Trophoblast cell (in vitro differentiated cells and primary cell): ENCODE results near the gene KCNH1.

Experiments
- DNase-seq, 2 donors: peaks; one replicate each; pipeline ENCODE4 v3.0.0-alpha.2; 2016
- H2AFZ ChIP-seq: 2 replicates; pipeline ENCODE4 v1.6.1; 2013; ENCODE audit warnings: low read length, moderate library complexity, mild to moderate bottlenecking; ENCODE audit not compliant: insufficient read depth, poor library complexity
- H2AK5ac ChIP-seq: 2 replicates; pipeline ENCODE4 v1.6.1; 2013; ENCODE audit warnings: mild to moderate bottlenecking, low read length
- H2BK120ac ChIP-seq: 2 replicates; pipeline ENCODE4 v1.6.1; 2013; ENCODE audit warnings: low read length, mild to moderate bottlenecking, moderate library complexity; ENCODE audit not compliant: insufficient read depth, poor library complexity
- H2BK12ac ChIP-seq: 2 replicates; pipeline ENCODE4 v1.6.1; 2013; ENCODE audit warnings: mild to moderate bottlenecking, low read length, moderate library complexity
- H2BK5ac ChIP-seq: 2 replicates; pipeline ENCODE4 v1.6.1; 2013; ENCODE audit warnings: low read length, low read depth, moderate library complexity, mild to moderate bottlenecking; ENCODE audit not compliant: poor library complexity
- H3K14ac ChIP-seq: 2 replicates; pipeline ENCODE4 v1.6.1; 2013; ENCODE audit warnings: mild to moderate bottlenecking, low read length
- H3K18ac ChIP-seq: 2 replicates; pipeline ENCODE4 v1.6.1; 2013; ENCODE audit warnings: mild to moderate bottlenecking, low read length
- H3K23ac ChIP-seq: 2 replicates; pipeline ENCODE4 v1.6.1; 2013; ENCODE audit warnings: low read length
- H3K27ac ChIP-seq: 2 replicates; pipeline ENCODE4 v1.5.1; 2013; ENCODE audit warnings: low read depth, mild to moderate bottlenecking, inconsistent platforms, low read length, moderate library complexity
- H3K27me3 ChIP-seq: 2 replicates; pipeline ENCODE4 v1.6.1; 2013; ENCODE audit warnings: inconsistent platforms, mild to moderate bottlenecking, low read length, moderate library complexity; ENCODE audit not compliant: insufficient read depth
- H3K36me3 ChIP-seq, 2 experiments: 1 replicate in 1 of 2; 2 replicates in 1 of 2; pipeline ENCODE4 v1.6.1; 2013; ENCODE audit warnings: low read length in 2 of 2, mild to moderate bottlenecking in 2 of 2, moderate library complexity in 1 of 2; ENCODE audit not compliant: insufficient read depth in 2 of 2, control insufficient read depth in 1 of 2
- H3K4ac ChIP-seq: 2 replicates; pipeline ENCODE4 v1.6.1; 2013; ENCODE audit warnings: low read depth, mild to moderate bottlenecking, low read length, moderate library complexity
- H3K4me1 ChIP-seq, 2 experiments: 1 replicate in 1 of 2; 2 replicates in 1 of 2; pipeline ENCODE4 v1.6.1; 2013; ENCODE audit warnings: low read length in 2 of 2, mild to moderate bottlenecking in 2 of 2, moderate library complexity in 1 of 2; ENCODE audit not compliant: insufficient read depth in 2 of 2, control insufficient read depth in 1 of 2
- H3K4me2 ChIP-seq: 2 replicates; pipeline ENCODE4 v1.6.1; 2013; ENCODE audit warnings: inconsistent platforms, mild to moderate bottlenecking, low read length, moderate library complexity
- H3K4me3 ChIP-seq: 2 replicates; pipeline ENCODE4 v1.5.1; 2013; ENCODE audit warnings: mild to moderate bottlenecking, low read depth, low read length, inconsistent platforms
- H3K79me1 ChIP-seq: one replicate; pipeline ENCODE4 v1.6.1; 2013; ENCODE audit warnings: low read length
- H3K79me2 ChIP-seq: 2 replicates; pipeline ENCODE4 v1.6.1; 2013; ENCODE audit warnings: low read length, mild to moderate bottlenecking; ENCODE audit not compliant: control insufficient read depth, insufficient read depth, poor library complexity
- H3K9ac ChIP-seq: 2 replicates; pipeline ENCODE4 v1.6.1; 2013; ENCODE audit warnings: mild to moderate bottlenecking, low read length
- H3K9me3 ChIP-seq: 2 replicates; pipeline ENCODE4 v1.6.1; 2013; ENCODE audit warnings: low read depth, mild to moderate bottlenecking, control low read depth, inconsistent platforms, low read length; ENCODE audit not compliant: insufficient read depth
- H4K12ac ChIP-seq: 2 replicates; pipeline ENCODE4 v1.6.1; 2013; ENCODE audit warnings: low read depth, mild to moderate bottlenecking, low read length, moderate library complexity
- H4K8ac ChIP-seq: 2 replicates; pipeline ENCODE4 v1.6.1; 2013; ENCODE audit warnings: low read depth, mild to moderate bottlenecking, low read length, moderate library complexity
- H4K91ac ChIP-seq: one replicate; pipeline ENCODE4 v1.6.1; 2013; ENCODE audit warnings: low read depth, mild to moderate bottlenecking, low read length, moderate library complexity
- WGBS: extraction: QIAGEN DNeasy Blood & Tissue Kit; methylation state at CpG from one replicate; pipeline ENCODE4 v1.1.7; 2013; ENCODE audit warnings: missing lambda C conversion rate; ENCODE audit not compliant: insufficient read length, insufficient coverage; ENCODE audit errors: extremely low coverage; 5-methylcytosine and 5-hydroxymethylcytosine counted together

KCNH1 gene

DNA sequence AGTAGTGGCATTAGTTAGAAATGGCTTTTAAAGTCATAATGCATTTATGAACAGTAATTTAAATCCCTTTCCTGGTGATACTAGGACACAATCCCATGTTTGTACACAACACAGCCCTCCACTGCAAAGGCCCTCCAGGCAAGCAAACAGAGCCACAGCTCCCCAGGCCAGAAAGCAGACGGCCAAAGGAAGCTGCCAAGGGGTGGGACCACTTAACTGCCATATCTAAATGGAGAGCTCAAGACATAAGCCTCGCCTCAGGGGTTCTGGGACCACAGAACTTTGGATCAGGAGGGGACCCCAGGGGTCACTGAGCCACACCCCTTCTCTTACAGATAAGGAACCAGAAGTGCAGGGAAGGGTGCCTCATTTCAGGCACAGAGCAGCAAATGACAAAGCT, 189.7 kb downstream of the KCNH1 start:
- no peaks in the 10 kb centered on the region for H3K27me3 ChIP-seq
- no peaks in the 10 kb centered on the region for H3K36me3 ChIP-seq
- H2BK12ac ChIP-seq = no peak overlapping the region
- WGBS = no CpG with 5 or more reads among the region's 2 CpGs
- H3K23ac ChIP-seq = no peak overlapping the region
- H3K27ac ChIP-seq = no peak overlapping the region
- H2AK5ac ChIP-seq = no peak overlapping the region
- no peaks in the 10 kb centered on the region for H3K79me2 ChIP-seq
- H3K4me2 ChIP-seq = no peak overlapping the region
- no peak overlapping the region for H4K91ac ChIP-seq
- H3K4ac ChIP-seq = no peak overlapping the region
- no peak overlapping the region for H4K8ac ChIP-seq
- H3K9me3 ChIP-seq = no peaks in the 10 kb centered on the region
- H2AFZ ChIP-seq = no peak overlapping the region
- H3K9ac ChIP-seq = no peak overlapping the region
- H3K4me1 ChIP-seq = peaks cover 0 to 3% of the 10 kb centered on the region in 2 experiments
- no peak overlapping the region for H3K14ac ChIP-seq
- no peak overlapping the region for H4K12ac ChIP-seq
- no peaks in the 10 kb centered on the region for H3K79me1 ChIP-seq
- H3K4me3 ChIP-seq = no peak overlapping the region
- no peak overlapping the region for H2BK120ac ChIP-seq
- H2BK5ac ChIP-seq = no peak overlapping the region
- H3K18ac ChIP-seq = no peak overlapping the region
- no peak for DNase-seq

GRCh38 chr1:210942513-210942912, 191.4 kb downstream of the KCNH1 start:
- H2BK5ac ChIP-seq = no peak overlapping the region
- peaks cover 0 to 5% of the 10 kb centered on the region in 2 experiments for H3K4me1 ChIP-seq
- H3K9ac ChIP-seq = no peak overlapping the region
- WGBS = no CpG with 5 or more reads among the region's 2 CpGs
- no peak overlapping the region for H2AK5ac ChIP-seq
- no peak overlapping the region for H3K23ac ChIP-seq
- no peak for DNase-seq
- H2BK120ac ChIP-seq = no peak overlapping the region
- no peak overlapping the region for H4K8ac ChIP-seq
- H3K9me3 ChIP-seq = no peaks in the 10 kb centered on the region
- H3K4me3 ChIP-seq = no peak overlapping the region
- no peaks in the 10 kb centered on the region for H3K27me3 ChIP-seq
- H2BK12ac ChIP-seq = no peak overlapping the region
- H3K27ac ChIP-seq = no peak overlapping the region
- no peaks in the 10 kb centered on the region for H3K36me3 ChIP-seq
- H4K91ac ChIP-seq = no peak overlapping the region
- no peak overlapping the region for H3K14ac ChIP-seq
- no peak overlapping the region for H2AFZ ChIP-seq
- no peak overlapping the region for H3K18ac ChIP-seq
- H3K79me1 ChIP-seq = no peaks in the 10 kb centered on the region
- H3K79me2 ChIP-seq = no peaks in the 10 kb centered on the region
- no peak overlapping the region for H3K4me2 ChIP-seq
- no peak overlapping the region for H3K4ac ChIP-seq
- no peak overlapping the region for H4K12ac ChIP-seq

DNA sequence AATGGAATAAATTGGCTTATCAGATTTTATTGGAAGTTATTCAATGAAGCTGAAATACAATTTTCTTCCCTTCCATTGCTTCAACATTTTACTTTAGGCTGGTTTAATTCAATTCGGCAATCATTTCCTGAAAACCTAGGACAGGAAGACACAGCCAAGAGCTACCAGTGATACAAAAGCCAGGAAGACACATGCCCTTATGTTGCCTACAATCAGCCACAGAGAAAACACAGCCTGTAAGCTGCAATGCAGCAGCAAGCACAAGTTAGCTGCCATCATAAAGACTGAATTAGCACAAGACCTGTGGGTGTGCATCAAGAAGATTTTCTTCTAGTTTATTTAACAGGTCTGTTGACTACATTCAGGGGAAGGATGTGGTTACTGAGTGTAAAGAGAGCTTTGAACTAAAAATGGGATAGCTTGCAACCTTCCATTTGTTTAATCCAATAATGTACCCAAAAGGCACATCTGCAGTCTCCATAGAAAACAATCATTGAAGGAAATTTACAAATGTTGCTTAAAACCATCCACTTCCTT, 193.8 kb downstream of the KCNH1 start:
- H2BK5ac ChIP-seq = no peak overlapping the region
- H3K27me3 ChIP-seq = no peaks in the 10 kb centered on the region
- no peak overlapping the region for H2BK120ac ChIP-seq
- no peaks in the 10 kb centered on the region for H3K36me3 ChIP-seq
- H3K14ac ChIP-seq = no peak overlapping the region
- H2AK5ac ChIP-seq = no peak overlapping the region
- no peak overlapping the region for H4K8ac ChIP-seq
- H3K4ac ChIP-seq = no peak overlapping the region
- no peak overlapping the region for H3K4me3 ChIP-seq
- H3K23ac ChIP-seq = no peak overlapping the region
- no peaks in the 10 kb centered on the region for H3K79me2 ChIP-seq
- no peak overlapping the region for H3K18ac ChIP-seq
- no peak for DNase-seq
- H3K27ac ChIP-seq = no peak overlapping the region
- H3K79me1 ChIP-seq = no peaks in the 10 kb centered on the region
- no peak overlapping the region for H3K9ac ChIP-seq
- no CpG with 5 or more reads among the region's 1 CpG for WGBS
- H3K9me3 ChIP-seq = no peaks in the 10 kb centered on the region
- no peak overlapping the region for H2AFZ ChIP-seq
- no peak overlapping the region for H3K4me2 ChIP-seq
- H2BK12ac ChIP-seq = no peak overlapping the region
- no peak overlapping the region for H4K91ac ChIP-seq
- peaks cover 0 to 10% of the 10 kb centered on the region in 2 experiments for H3K4me1 ChIP-seq
- no peak overlapping the region for H4K12ac ChIP-seq

DNA sequence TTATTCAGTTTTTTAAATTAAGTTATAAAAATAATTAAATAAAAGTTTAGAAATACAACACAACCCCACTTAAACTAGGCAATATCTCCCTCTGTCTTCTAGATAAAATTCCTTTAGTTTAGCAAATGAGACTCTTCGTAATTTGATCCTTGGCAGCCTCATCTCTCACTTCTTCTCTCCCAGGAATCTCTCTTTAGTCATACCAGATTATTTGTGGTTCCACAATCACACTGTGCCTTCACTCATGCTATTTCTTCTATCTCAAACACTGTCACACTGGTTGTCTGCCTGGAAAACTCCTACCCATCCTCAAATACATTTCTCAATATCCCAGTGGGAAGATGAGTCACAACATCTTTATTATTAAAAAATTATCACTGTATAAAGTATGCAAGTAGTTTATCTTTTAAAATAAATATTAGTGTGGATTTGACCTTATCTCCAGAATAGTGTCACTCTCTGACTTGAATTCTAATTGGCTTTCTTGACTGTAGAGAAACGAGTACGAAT, 195.5 kb downstream of the KCNH1 start:
- Histone ChIP-seq H3K4ac (no peak overlapping the region), H3K79me1 (no peaks in the 10 kb centered on the region), H3K27ac (no peak overlapping the region), H2BK12ac (no peak overlapping the region), H2BK5ac (no peak overlapping the region), H4K91ac (no peak overlapping the region), H3K4me3 (no peak overlapping the region), H3K18ac (no peak overlapping the region), H3K4me1 (peaks cover 0 to 7% of the 10 kb centered on the region in 2 experiments), H2BK120ac (no peak overlapping the region), H3K23ac (no peak overlapping the region), H3K27me3 (no peaks in the 10 kb centered on the region), H4K12ac (no peak overlapping the region), H3K9ac (no peak overlapping the region), H2AK5ac (no peak overlapping the region), H2AFZ (no peak overlapping the region), H3K14ac (no peak overlapping the region), H4K8ac (no peak overlapping the region), H3K4me2 (no peak overlapping the region), H3K36me3 (no peaks in the 10 kb centered on the region), H3K79me2 (no peaks in the 10 kb centered on the region), H3K9me3 (no peaks in the 10 kb centered on the region)
- no peak for DNase-seq
- no CpG with 5 or more reads among the region's 3 CpGs for WGBS
